ENCODE measurements around the gene SORCS2. TPM values are rescaled to one million over a fixed set of nuclear protein-coding genes. Genes with fewer than 3 reads are reported as not detected.

The SORCS2 gene
- total and polyA plus RNA-seq, 2 of the 8 experiments (the other 6 are each of a cell fraction or from before 2014, with no cell fraction given) = 0.36 to 1.8 TPM

DNA sequence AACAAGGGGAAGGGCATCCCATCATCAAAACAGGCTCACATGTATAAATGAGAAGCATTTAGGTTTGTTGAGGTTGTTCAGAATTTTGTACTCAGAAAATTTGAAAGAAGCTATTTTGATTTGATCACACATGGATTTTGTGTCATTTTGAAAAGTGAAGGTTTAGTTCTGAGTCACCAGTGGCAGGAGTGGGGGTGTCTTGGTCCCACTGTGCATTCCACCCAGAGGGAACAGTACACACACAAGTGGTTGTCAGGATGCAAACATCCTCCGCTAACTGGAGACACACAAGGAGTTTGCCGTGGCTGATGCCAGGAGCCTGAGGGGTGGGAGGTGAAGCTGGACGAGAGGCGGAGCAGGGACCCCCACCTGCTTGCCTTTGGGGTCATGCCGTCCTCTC, 440.6 kb downstream of the SORCS2 start:
- DNase-seq (ENCODE audit: low read depth in 1 of 2, low spot score in 2 of 2) (no peak), FAIRE-seq (no peak)
- H3K4ac ChIP-seq (replicated peaks; ENCODE audit: insufficient read length, low read depth, low read length) = no peak overlapping the region
- no peak overlapping the region for H3K23ac ChIP-seq (ENCODE audit: insufficient read length)
- no peak overlapping the region for H3K4me2 ChIP-seq (ENCODE audit: insufficient read depth in 1 of 2, low read depth in 2 of 2, low read length in 2 of 2)
- H3K4me3 ChIP-seq (ENCODE audit: extremely low read depth in 1 of 4, insufficient read depth in 2 of 4, low read depth in 3 of 4, low read length in 4 of 4) = no peak overlapping the region
- H3K4me1 ChIP-seq (replicated peaks in 1 of 4; ENCODE audit: control insufficient read depth in 3 of 4, insufficient read depth in 4 of 4, low read length in 3 of 4) = peaks cover 0 to 2% (median 0%) of the 10 kb centered on the region in 4 experiments; a peak in 1 of 7 replicates
- H3K79me2 ChIP-seq (ENCODE audit: control insufficient read depth in 1 of 2, insufficient read depth in 2 of 2, low read length in 2 of 2) = no peaks in the 10 kb centered on the region
- H2BK12ac ChIP-seq (ENCODE audit: low read depth, low read length) = no peak overlapping the region
- WGBS, 2 experiments (ENCODE audit: extremely low coverage in 1 of 2, insufficient coverage in 1 of 2, insufficient read length in 1 of 2, insufficient replicate concordance in 2 of 2, low coverage in 1 of 2, low lambda C conversion rate in 2 of 2, missing lambda C conversion rate in 1 of 2) = 91% methylated on average over 5 of the region's 5 CpGs; no CpG with 5 or more reads in 1 of the 2 experiments
- no peak overlapping the region for H3K18ac ChIP-seq (ENCODE audit: extremely low read depth, low read length)
- no peak overlapping the region for H2BK15ac ChIP-seq (ENCODE audit: low read length)
- ChIA-PET POLR2A (ENCODE audit: partially characterized antibody) (no interaction called here), CTCF (ENCODE audit: partially characterized antibody) (no interaction called here)
- no peaks in the 10 kb centered on the region for H3K27me3 ChIP-seq (replicated peaks in 1 of 4; ENCODE audit: control insufficient read depth in 3 of 4, extremely low read depth in 1 of 4, insufficient read depth in 3 of 4, low read length in 3 of 4)
- TF ChIP-seq SIX5 (IDR thresholded peaks at IDR 0.05; ENCODE audit: low read depth, low read length) (no peak), CTBP2 (IDR thresholded peaks at IDR 0.05; ENCODE audit: borderline replicate concordance, insufficient read depth, insufficient read length, low read length) (no peak), POLR2AphosphoS5 (IDR thresholded peaks at IDR 0.05; ENCODE audit: low read depth, low read length) (no peak), KDM1A (IDR thresholded peaks at IDR 0.05; ENCODE audit: borderline replicate concordance, low read length) (no peak), SIN3A (conservative IDR thresholded peaks at IDR 0.05 in 1 of 2, IDR thresholded peaks at IDR 0.05 in 1 of 2; ENCODE audit: low read depth in 1 of 2, low read length in 2 of 2) (no peak), RXRA (IDR thresholded peaks at IDR 0.05; ENCODE audit: insufficient read depth, low read depth, low read length) (no peak), ZNF274 (IDR thresholded peaks at IDR 0.05; ENCODE audit: borderline replicate concordance, extremely low read depth, low read length) (no peak), GTF2F1 (IDR thresholded peaks at IDR 0.05; ENCODE audit: borderline replicate concordance, low read depth, low read length) (no peak), BACH1 (IDR thresholded peaks at IDR 0.05; ENCODE audit: low read length) (no peak), TAF7 (optimal IDR thresholded peaks at IDR 0.05; ENCODE audit: borderline replicate concordance, low read depth, low read length) (no peak), GABPA (IDR thresholded peaks at IDR 0.05; ENCODE audit: borderline replicate concordance, insufficient read depth, low read length) (no peak)
- TF ChIP-seq, protein P1, sequence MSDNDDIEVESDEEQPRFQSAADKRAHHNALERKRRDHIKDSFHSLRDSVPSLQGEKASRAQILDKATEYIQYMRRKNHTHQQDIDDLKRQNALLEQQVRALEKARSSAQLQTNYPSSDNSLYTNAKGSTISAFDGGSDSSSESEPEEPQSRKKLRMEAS (IDR thresholded peaks at IDR 0.05) = no peak
- no peaks in the 10 kb centered on the region for H4K20me1 ChIP-seq (replicated peaks in 1 of 2; ENCODE audit: control insufficient read depth in 1 of 2, insufficient read depth in 2 of 2, low read length in 2 of 2)
- no peak overlapping the region for H3K9ac ChIP-seq (replicated peaks in 1 of 4; ENCODE audit: extremely low read depth in 1 of 4, low read depth in 3 of 4, low read length in 3 of 4)
- no peak overlapping the region for H2BK120ac ChIP-seq (replicated peaks; ENCODE audit: low read depth, low read length)
- no peak overlapping the region for H4K91ac ChIP-seq (replicated peaks; ENCODE audit: insufficient read length, low read length)
- H3K27ac ChIP-seq (ENCODE audit: low read depth, low read length) = no peak overlapping the region
- H3K56ac ChIP-seq (replicated peaks; ENCODE audit: insufficient read length, low read depth, low read length) = no peak overlapping the region
- no peak overlapping the region for H2AK5ac ChIP-seq (ENCODE audit: low read depth, low read length)
- no peaks in the 10 kb centered on the region for H3K79me1 ChIP-seq (ENCODE audit: low read depth, low read length)
- no peak overlapping the region for H4K8ac ChIP-seq (ENCODE audit: extremely low read depth, insufficient read depth, low read length)
- H2BK5ac ChIP-seq (ENCODE audit: low read depth, low read length) = no peak overlapping the region
- H4K5ac ChIP-seq (ENCODE audit: insufficient read length, low read depth, low read length) = no peak overlapping the region
- no peak overlapping the region for H3K14ac ChIP-seq (ENCODE audit: insufficient read length)
- H3K23me2 ChIP-seq (ENCODE audit: low read depth, low read length) = no peaks in the 10 kb centered on the region
- H2AFZ ChIP-seq (ENCODE audit: low read length) = no peak overlapping the region
- no peaks in the 10 kb centered on the region for H3K36me3 ChIP-seq (ENCODE audit: control insufficient read depth in 2 of 4, insufficient read depth in 4 of 4, low read length in 3 of 4)
- H3K9me3 ChIP-seq (ENCODE audit: insufficient read depth in 2 of 2, low read depth in 1 of 2, low read length in 1 of 2) = peaks cover 5 to 8% of the 10 kb centered on the region in 2 experiments; a peak in 3 of 4 replicates
- H2BK20ac ChIP-seq (ENCODE audit: low read length) = no peak overlapping the region
